Colon (tissue), 2 donors: Measurements from ENCODE around the gene SLC2A1.

Source experiments
- FAIRE-seq: peaks from 2 replicates; lab custom pipeline; 2012; peaks lifted over from hg19 to GRCh38; lab: Jason Lieb, UNC
- donor health status: control.
- donor health status: control.

SLC2A1 gene

DNA sequence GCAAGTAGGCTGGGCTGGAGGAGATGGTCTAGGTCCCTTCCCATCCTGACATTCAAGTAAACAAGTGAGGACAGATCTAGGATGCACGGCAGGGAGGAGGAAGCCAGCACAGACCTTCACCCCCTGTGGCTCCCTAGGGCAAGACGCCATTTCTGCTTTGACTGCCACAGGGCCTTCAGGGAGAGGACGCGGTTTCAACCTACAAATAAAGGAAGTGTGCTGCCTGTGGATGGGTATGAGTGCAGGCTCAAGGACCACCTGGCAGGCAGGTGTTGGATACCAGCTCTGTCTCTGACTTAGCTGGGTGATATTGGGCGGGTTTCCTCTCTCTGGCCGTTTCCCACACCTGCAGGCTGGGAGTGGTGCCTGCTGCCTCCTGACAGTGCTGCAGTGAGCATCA lies 16.2 kb downstream of the SLC2A1 start:
- no peak for FAIRE-seq

DNA sequence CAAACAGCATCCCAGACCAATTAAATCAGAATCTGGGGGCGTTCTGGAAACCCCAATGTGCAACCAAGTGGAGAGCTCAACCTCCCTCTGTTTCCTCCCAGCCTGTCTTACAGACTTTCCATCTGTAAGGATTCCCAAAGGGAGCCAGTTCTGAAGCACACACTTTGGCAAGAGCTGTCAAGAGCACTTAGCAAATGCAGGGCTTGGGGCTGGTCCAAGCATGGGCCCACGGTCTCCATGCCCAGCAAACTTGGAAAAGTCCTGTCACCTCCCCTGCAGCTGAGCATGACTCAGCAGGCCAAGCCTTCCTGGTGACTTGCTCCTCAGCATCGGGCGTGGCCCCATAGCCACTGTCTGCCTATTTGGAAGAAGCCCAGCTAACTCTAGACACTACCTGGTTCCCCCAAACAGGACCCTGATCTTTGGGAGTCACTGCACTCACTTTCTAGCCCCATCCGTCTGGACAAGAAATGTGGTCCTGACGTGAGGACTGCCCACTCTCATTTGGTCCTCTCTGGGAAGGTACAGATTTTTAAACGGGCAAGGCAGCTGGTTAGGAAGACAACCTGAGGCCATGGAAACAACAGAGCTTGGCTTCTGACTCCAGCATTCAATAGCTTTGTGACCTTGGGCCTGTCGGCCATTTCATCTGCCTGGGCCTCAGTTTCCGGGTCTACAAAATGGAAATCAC lies 16.9 kb downstream of the SLC2A1 start:
- FAIRE-seq, result no peak

DNA sequence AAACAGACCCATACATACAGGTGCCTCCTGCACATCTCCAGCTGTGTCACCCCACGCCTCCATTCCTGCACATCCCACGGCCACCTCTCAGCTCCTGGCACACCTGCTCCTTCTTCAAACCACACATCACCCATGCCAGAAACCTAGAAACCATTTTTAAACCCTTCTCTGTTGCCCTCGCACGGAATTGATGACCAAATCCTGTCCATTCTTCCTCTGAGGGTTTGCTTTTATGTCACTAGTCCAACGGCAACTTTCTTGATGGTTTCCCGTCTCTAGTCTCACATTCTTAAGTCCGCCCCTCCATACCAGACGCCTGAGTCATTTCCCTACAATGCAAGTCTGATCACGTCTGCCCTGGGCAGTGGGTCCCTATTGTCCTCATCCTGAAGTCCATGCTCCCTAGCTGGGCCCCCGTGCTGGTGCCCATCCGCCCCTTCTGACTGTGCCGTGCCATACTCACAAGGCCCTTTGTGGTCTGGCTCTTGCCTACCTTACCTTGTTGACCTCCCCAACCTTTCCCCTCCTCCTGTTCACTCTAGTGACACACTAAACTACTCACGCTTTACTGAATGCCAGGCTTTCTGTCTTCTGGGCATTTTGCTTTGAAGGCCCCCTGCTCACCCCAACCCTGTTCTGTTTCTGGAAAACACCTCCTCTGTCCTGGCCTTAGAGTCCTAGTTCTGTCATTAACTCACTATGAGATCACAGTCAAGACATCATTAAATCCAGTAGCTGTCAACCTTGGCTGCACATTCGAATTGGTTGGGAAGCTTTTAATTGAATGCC lies 17.6 kb downstream of the SLC2A1 start:
- no peak for FAIRE-seq

DNA sequence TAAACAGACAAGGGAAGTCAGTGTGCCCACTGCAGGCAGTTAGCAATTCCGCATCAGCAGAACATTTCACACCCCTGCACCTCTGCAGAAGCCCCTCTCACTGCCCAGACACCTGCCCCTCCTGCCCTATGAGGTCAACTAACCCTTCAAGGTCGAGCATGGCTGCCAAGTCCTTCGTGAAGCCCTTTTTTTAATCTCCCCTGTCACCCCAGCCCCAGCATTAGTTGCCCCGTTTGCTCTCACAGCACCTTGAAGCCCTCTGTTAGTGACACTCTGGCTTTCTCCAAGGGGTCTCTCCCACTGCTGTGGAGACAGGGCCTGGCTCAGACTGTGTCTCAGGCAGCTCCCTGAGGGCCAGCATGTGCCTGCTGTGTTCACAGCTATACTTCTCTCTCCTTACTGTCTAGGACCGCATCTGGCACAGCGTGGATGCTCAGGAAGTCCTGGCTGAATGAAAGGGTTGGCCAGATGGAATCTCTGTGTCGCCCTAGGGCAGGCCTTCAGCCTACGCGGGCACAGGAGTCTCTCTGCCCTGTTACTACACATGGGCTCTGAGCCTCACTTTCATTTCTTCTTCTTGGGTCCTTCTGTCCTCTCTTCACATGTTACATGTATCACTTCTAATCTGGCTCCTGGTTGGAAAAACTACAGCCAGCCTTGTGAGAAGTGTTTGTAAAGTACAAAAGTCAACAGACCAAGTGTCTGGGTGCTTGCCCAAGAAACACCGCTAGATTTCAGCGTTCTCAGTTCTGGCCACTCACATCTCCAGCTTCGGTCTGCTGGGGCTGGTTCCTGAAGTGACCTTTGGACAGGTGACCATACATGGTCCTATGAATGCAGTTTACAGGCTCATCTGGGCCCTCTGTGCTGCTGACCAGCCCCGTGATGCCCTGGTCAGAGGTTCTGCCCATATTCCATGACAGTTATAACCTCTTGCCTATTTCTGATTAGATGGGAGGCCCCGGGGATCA lies 19.7 kb downstream of the SLC2A1 start:
- no peak for FAIRE-seq

DNA sequence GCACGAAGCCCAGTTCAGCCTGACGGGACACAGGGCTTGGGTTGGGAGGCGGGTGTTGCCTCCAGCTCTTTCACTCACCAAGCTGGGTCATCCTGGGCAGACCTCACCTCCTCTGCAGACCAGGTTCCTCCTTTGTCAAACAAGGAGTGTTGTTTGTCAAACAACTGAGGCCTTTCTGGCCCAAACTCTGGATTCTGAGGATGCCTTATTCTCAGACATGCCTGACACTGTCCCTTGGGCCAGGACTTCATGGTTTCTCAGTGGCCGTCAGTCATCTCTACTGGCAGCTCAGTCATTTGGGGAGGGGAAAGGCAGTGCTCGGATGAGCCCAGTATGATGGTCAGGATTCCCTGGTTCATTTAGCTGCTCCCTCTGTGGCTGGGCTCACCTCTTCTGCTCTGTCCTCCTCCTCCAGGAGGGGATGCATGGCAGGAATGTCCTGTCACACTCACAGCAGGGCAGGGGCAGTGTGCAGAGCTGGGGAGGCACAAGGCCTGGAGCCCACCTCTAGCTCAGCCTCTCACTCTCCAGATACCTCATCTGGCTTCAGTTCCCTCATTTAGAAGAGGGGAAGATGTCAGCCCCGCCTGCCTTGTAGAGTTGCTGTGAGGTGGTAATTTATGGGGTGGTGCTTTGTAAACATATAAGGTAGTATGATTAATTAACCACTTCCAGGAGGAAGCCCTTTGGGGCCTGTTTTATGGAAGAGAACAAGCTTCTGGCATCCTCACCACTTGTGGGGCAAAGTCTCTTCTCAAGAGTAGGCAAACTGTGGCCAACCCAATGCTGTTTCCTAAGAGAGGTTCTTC lies 20.6 kb downstream of the SLC2A1 start:
- no peak for FAIRE-seq

DNA sequence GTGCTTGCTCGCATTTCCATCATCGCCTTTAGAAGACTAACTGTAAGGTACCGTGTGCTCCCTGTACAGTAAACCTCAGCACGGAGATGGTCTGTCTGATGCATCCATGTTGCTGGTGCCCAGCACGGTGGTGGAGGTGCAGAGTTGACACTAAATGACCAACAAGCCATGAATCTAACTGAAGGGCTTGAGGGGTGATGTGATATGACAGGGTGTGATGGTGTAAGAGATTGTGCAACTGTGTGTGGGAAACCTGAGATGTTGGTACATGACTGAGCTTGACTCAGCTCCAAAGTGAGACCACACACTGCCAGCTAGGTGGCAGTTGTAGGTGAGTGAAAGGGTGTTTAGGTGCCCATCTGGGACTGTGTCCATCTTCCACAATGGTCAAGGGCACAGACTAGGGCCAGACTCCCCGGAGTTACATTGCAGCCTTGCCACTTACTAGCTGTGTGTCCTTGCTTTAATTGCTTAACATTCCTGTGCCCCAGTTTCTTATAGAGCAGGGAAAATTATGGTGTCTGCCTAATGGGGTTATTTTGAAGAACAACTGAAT lies 21.4 kb downstream of the SLC2A1 start:
- FAIRE-seq, result no peak

DNA sequence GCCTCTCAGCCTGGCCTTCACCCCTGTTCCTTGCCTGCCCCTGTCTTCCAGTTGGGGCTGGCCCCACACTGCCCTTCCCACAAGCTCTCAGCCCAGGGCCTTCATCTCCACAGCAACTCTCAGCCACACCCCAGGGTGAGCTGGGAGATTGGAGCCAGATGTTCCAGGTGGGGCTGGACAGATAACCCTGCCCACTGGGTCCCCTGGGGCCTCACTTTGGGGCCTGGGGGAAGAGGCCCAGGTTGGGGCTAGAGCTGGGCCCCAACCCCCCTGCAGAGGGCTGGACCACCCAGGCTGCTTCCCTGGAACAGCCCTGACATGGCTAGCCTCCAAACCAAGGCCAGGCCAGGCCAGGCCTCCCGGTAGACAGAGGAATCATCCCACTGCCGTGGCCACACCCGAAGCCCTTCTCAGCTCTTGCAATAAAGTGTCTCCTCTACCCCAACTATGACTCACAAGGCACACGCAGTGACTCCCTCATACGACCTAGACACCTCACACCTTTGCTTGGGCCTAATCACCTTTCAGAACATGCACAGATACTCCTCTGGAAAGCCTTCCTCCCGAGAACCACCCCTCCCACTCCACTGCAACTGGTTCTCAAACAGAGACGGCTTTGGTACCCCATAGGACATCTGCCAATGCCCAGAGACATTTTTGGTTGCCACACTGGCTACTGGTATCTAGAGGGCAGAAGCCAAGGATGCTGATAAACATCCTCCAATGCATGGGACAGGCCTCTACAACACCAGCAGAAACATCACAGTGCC lies 22.2 kb downstream of the SLC2A1 start:
- FAIRE-seq, result no peak

DNA sequence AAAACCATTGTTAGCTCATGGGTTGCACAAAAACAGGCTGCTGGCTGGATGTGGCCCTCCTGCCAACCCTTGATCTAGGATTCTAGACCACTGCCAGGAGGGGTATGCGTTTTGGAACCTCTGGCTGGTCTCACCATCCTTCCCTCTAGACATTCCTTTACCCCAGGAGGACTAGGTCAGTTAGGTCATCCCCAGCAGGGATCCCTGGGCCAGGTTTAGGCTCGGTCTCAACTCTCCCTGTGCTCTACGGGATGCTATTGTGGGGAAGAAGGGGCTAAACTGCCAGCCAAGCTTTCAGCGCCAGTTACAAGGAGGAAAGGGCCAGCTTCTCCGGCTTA lies 22.7 kb downstream of the SLC2A1 start:
- FAIRE-seq, result no peak

DNA sequence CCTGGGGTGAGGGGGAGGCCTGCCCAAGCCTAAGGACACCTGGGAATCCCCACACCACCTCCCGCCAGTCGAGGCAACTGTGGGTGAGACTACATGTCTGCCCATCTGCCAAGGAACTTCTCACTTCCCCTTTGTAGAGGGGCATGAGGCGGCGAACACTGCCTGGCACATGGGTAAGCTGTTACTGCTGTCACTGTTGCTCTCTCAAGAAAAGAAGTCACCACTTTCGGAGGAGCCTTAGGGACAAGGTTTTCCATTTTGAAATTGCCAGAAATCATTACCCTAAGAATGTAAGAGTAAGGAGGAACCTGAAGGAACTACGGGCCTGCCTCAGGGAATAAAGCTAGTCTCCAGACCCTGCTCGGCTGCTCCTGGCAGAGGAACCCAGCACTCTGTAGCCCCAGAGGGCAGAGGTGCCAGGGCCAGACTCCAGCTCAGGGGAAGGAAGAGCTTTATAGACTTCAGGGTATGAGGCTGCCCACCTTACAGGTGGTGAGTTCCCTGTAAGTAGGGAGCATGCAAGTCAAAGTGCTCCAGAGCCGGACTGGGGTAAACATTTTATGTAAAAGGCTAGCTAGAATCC lies 23.3 kb downstream of the SLC2A1 start:
- FAIRE-seq, result no peak

DNA sequence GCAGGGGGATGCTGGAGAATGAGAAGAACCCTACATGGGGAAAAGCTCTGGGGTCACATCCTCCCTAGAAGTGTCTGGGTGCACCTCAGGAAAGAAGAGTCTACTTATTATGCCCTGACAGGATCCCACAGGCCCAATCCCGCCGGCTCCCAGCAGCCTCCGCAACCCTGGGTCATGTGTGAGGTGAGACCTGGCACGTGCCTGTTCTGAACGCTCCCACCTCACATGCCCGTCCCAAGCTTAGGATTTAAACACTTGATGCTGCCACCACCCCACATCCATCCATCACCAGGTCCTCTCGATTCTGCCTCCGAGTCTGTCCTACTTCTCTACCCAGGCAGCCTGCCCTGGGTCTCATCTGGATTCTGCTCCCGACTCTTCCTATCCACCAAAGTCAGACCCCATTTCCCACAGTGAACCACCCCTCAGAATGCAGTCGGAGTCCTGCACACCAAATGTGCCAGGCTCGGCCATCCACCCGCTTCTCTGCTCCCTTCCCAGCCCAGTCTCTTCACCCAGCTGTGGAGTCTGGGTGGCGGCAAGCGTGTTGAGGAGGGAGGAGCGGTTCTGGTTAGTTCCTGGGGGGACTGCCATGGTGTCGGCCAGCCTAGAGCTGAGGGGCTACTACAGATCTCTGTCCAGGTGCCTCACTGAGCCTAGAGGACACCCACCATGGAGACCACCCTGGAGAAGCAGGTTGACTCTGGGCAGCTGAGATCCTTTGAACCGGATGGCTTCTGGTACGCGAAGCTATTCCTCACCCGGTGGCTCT lies 23.9 kb downstream of the SLC2A1 start:
- FAIRE-seq, result no peak

DNA sequence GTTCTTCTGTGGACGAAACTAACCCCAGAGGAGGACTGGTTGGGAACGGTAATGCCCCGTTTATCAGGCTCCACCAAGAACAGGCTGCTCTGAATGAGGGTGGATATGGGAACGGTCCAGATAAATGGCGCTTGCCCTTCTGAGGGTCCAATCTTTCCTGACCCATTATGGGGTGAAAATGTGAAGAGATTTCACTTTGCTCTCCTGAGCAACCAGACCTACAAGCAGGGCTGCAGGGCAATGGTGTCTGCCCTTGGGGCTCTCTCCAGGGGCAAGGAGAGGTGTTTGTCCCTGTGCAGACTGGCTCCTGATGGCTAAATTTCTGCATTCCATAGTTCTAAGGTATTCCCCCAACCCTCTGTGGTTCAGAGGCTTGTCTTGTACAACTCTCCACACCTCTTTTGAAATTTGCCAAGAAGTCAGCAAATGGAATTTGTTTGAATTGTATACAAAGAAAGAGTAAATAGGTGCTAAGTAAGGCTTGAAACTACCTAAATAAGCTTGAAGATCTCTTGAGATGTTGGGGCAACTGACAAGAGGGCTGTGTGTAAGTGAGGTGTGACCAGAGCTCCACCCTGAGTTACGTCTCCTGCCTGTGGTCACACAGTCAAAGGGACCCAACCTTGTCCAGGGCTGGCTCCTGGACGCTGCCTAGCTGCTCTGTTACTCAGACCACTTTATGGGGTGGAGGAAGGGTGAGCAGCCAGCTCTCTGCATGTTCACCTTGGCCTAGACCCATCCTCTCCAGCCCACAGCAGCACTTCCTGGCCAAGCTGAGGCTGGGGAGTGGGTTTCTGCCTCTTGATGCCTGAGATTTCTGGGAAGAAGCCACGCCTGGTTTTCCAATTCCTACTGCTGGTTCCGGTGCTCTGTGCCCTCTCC lies 24.8 kb downstream of the SLC2A1 start:
- FAIRE-seq, result no peak

DNA sequence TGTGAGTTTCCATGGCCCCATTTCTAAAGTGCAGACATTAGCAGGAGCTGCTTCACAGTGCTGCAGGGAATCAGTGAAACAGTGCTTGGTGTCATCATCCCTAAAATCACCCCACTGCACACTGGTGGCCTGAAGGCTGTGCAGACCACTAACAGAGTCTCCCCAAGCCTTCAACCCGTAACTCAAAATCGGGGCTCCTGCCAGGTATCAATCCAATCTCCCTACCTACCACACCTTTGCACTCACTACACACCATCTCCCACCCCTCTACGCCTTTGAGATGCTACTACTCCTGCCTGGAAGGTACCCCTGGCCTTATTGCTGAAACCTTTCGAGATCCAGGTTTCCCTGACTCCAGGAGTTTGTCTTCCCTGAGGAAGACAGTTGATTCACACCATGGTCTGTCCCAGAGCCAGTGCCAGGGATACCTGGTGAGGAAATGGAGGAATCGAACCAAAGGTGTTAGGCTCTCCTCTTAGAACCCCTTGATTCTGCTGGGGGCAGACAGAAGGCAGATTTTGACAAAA lies 25.5 kb downstream of the SLC2A1 start:
- FAIRE-seq, result no peak

DNA sequence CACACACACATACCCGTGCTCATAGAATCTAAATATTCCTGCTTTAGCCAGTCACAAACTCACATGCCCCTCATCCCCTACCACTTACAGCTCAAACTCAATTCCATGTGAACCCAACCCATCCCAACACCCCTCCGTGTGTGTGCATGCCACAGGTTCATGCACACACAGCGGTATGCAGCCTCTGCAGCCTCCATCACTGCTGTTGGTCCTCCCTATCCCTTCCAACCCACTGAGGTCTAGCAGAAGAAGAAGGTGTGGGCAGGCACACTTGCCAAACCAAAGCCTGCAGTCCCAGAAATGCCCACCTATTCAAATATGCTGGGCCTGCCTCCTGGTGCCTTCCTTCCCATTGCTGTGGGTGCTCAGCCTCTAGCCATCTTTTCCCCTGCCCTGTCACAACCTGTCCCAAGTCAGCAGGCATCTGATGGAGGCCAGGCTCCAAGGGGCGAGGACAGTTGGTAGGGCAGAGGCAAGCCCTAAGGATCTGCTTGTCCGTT lies 26.2 kb downstream of the SLC2A1 start:
- FAIRE-seq, result no peak

DNA sequence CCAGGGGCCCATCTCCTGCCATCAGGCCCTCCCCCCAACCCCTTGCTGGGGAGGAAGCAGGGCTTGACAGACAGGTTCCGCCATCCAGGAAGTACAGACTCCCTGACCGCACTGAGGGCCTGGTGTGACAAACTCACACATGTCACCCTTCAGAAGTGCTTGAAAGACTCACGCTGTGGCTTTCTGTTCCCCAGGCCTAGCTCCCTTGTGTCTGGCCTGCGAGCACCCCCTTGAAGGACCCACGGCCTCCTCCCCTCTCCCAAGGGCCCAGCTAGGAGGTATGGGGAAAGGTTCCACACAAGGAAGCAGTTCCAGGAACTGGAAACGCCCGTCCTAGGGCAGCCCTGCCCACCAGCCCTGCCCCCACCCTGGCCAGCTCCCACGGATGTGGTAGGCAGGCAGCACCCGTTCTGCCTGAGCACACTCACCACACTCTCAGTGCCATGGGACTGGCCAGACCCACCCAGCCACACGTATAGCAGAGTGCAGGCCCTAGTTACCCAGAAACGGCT lies 26.7 kb downstream of the SLC2A1 start:
- no peak for FAIRE-seq

DNA sequence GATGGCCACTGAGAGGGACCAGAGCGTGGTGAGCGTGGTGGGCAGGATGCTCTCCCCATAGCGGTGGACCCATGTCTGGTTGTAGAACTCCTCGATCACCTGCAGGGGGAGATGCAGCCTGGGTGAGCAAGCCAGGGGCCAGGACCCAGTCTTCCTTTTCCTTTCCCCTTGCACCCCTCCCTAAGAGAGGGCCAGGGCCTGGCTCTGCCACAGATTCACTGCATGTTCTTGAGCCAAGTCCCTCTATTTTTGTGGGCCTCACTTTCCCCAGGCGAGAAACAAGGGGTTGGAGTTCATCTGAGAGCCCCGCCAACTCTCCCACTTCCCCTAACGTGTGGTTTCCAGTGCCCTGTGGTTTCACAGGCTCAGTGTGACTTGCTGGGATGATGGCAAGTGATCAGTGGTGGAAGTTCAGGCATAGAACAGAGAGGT lies 27.5 kb downstream of the SLC2A1 start:
- FAIRE-seq, result no peak

DNA sequence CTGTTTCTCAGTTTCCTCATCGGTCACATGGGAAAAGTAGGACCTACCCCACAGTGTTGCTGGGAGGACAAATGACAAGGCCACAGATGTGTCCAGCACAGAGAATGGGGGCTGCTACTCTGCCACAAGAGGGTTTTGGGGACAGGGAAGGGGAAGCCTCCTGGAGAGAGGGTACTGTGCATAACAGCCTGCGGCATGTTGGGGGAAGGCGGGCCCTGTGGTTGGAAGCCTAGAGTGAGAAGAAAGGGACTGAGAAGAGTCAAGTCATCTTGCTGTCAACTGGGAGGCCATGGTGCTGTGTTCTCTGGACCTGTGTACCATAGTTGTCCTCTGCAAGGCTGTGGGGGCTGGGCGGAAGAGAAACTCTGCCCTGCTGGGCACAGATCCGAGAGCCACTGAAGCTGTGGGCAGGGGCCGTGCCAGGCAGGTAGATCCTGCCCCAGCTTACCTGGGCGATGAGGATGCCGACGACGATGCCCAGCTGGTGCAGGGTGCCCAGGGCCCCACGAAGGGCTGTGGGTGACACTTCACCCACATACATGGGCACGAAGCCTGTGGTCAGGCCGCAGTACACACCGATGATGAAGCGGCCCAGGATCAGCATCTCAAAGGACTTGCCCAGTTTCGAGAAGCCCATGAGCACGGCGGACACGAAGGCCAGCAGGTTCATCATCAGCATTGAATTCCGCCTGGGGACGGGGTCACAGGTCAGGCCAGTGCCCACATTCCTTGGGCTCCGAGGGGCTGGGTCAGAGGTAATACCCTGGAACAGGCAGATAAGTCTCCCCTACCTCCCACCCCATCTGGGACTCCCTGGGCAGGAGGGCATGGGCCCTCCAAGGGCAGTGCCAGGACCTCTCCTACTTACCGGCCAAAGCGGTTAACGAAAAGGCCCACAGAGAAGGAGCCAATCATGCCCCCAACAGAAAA lies 28.2 kb downstream of the SLC2A1 start:
- FAIRE-seq, result no peak
